AG10803 (cell line): ENCODE data around the gene TPRG1.

ENCODE experiments used
- DNase-seq: peaks from one replicate; pipeline ENCODE4 v3.0.0; 2010; ENCODE audit warnings: low read depth
- H3K4me3 ChIP-seq: 2 replicates; pipeline ENCODE4 v1.5.1; 2011; ENCODE audit warnings: mild to moderate bottlenecking, low read length, control low read depth
- CTCF ChIP-seq: conservative IDR thresholded peaks from 2 replicates; pipeline ENCODE4 v1.5.1; 2011; ENCODE audit warnings: mild to moderate bottlenecking, low read length, control low read depth, inconsistent platforms

Gene TPRG1

GRCh38 chr3:189165092-189165612, 6.6 kb upstream of the TPRG1 start:
- no peak overlapping the region for H3K4me3 ChIP-seq
- DNase-seq, result no peak
- no peak for TF ChIP-seq CTCF

GRCh38 chr3:189166321-189166720, 5.5 kb upstream of the TPRG1 start:
- H3K4me3 ChIP-seq, result no peak overlapping the region
- no peak for TF ChIP-seq CTCF
- no peak for DNase-seq

- DNase-seq, result no peak
- H3K4me3 ChIP-seq, result no peak overlapping the region
- no peak for TF ChIP-seq CTCF
Measured at GRCh38 chr3:189167027-189167766, 4.6 kb upstream of the TPRG1 start.

GRCh38 chr3:189168711-189169110, 3.1 kb upstream of the TPRG1 start:
- TF ChIP-seq CTCF, result no peak
- H3K4me3 ChIP-seq, result no peak overlapping the region
- DNase-seq, result no peak

- TF ChIP-seq CTCF, result no peak
- no peak for DNase-seq
- no peak overlapping the region for H3K4me3 ChIP-seq
Measured at GRCh38 chr3:189169728-189170127, 2.0 kb upstream of the TPRG1 start.

- no peak overlapping the region for H3K4me3 ChIP-seq
- no peak for DNase-seq
- TF ChIP-seq CTCF, result no peak
Measured at GRCh38 chr3:189170559-189170958, 1.2 kb upstream of the TPRG1 start.
